ENCODE data around the gene PAM.

DNA sequence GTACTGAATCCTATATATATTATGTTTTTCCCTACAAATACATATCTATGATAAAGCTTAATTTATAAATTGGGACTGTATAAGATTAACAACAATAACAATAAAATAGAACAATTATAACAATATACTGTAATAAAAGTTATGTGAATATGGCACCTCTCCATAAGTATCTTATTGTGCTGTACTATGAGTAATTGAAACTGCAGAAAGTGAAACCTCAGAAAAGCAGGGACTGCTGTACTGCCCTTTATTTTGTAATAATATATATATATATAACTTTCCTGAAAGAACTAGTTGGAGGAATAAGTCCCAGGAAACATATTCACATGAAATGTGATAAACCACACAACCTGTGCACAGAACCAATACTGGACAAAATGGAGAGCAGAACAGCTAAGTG is 77.3 kb downstream of the PAM start:
- TF ChIP-seq POLR2AphosphoS5 (IDR thresholded peaks at IDR 0.05; ENCODE audit: borderline replicate concordance, low read depth, low read length) (no peak), EZH2 (IDR thresholded peaks at IDR 0.05) (no peak), FOXP2 (optimal IDR thresholded peaks at IDR 0.05; ENCODE audit: control extremely low read depth, extremely low read length, insufficient read depth) (no peak)
